OCI-LY1 (cell line): ENCODE measurements around the gene NSUN2.

Experiments used
- CTCF ChIP-seq: fragments of 200-600 bp; sonication (generic), shearing (Covaris generic); IDR thresholded peaks from 2 replicates; pipeline ENCODE4 v1.5.1; 2017; ENCODE audit warnings: mild to moderate bottlenecking, antibody characterized with exemption, low read length, moderate library complexity, mixed read lengths
- EZH2 ChIP-seq: fragments of 200-600 bp; sonication (generic), shearing (Covaris generic); IDR thresholded peaks from 2 replicates; pipeline ENCODE4 v1.8.0; 2017; ENCODE audit warnings: borderline replicate concordance, mixed run types, mild to moderate bottlenecking, antibody characterized with exemption, low read length, moderate library complexity, mixed read lengths

- TF ChIP-seq CTCF (no peak), EZH2 (no peak)
These were observed 16.2 kb downstream of the NSUN2 start for GRCh38 chr5:6616632-6617031.
